Vagina (tissue), 2 donors: ENCODE measurements around the gene AMFR.

ENCODE experiments used
- POLR2A ChIP-seq, 2 donors: fragments of 450-650 bp; IDR thresholded peaks; one replicate each; pipeline ENCODE4 v1.6.1; 2017; ENCODE audit warnings: antibody characterized with exemption in 2 of 2, mild to moderate bottlenecking in 2 of 2, moderate library complexity in 2 of 2
- POLR2AphosphoS5 ChIP-seq, 2 donors: sonication (generic); formaldehyde crosslinking; IDR thresholded peaks; one replicate each; pipeline ENCODE4 v1.9.0; 2017; ENCODE audit warnings: antibody characterized with exemption in 2 of 2, mild to moderate bottlenecking in 2 of 2, low read depth in 1 of 2; ENCODE audit not compliant: insufficient read depth in 1 of 2
- TF ChIP-seq, protein P1 (sequence below), 3 experiments: fragments of 450-650 bp in 2 of 3; fragments of 200-600 bp in 1 of 3; sonication (generic) in 1 of 3; IDR thresholded peaks; one replicate each; pipeline ENCODE4 v1.5.1; 2017 to 2019; ENCODE audit warnings: antibody characterized with exemption in 3 of 3, mild to moderate bottlenecking in 2 of 3, moderate library complexity in 2 of 3

DNA sequence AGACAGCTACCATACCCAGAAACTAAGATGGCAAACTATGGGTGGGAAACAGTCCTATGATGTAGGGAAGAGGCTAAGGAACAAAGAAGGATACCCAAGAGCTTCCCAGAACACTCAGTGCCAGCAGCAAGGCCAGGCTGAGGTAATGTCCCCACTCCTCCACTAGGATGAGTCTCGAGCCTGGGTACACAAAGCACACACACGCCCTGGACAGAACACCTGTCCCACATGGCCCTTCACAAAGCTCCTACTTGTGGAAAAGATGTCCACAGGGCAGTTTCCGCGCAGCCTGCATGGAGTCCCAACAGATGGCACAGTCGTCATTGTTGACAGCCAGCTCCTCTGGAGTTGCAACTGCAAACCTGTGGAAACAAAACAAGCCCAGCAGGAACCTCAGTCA is 23.9 kb downstream of the AMFR start:
- TF ChIP-seq, protein P1, sequence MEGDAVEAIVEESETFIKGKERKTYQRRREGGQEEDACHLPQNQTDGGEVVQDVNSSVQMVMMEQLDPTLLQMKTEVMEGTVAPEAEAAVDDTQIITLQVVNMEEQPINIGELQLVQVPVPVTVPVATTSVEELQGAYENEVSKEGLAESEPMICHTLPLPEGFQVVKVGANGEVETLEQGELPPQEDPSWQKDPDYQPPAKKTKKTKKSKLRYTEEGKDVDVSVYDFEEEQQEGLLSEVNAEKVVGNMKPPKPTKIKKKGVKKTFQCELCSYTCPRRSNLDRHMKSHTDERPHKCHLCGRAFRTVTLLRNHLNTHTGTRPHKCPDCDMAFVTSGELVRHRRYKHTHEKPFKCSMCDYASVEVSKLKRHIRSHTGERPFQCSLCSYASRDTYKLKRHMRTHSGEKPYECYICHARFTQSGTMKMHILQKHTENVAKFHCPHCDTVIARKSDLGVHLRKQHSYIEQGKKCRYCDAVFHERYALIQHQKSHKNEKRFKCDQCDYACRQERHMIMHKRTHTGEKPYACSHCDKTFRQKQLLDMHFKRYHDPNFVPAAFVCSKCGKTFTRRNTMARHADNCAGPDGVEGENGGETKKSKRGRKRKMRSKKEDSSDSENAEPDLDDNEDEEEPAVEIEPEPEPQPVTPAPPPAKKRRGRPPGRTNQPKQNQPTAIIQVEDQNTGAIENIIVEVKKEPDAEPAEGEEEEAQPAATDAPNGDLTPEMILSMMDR (IDR thresholded peaks at IDR 0.05), result no peak
- TF ChIP-seq POLR2AphosphoS5 (IDR thresholded peaks at IDR 0.05; ENCODE audit: insufficient read depth in 1 of 2, low read depth in 1 of 2), result no peak
- TF ChIP-seq POLR2A (IDR thresholded peaks at IDR 0.05), result no peak
